Caki2 (cell line): ENCODE results near the gene SNX5. TPM values are rescaled to one million over a fixed set of nuclear protein-coding genes. Genes with fewer than 3 reads are reported as not detected.
"Not testable (repeated sequence)": the region's sequence is repeated elsewhere in the genome, so short reads cannot be mapped to it uniquely, and the experiment has no call there.

Experiments used
- DNase-seq: peaks from one replicate; pipeline ENCODE4 v3.0.0-alpha.2; 2015; ENCODE audit warnings: low read depth
- in situ Hi-C: cut with HindIII; loops from 2 replicates; pipeline ENCODE4 v1.10.0; 2016; ENCODE audit warnings: low sequenced_read_pairs, low pct_unique_long_range_greater_than_20kb, mixed read lengths
- total RNA-seq: library from RNA; depleted of rRNA; stranded (reverse); fragments of >200 nt; shearing (Covaris generic); gene quantifications from 2 replicates; pipeline ENCODE4 v1.2.3, GENCODE V29; 2014; ENCODE audit warnings: low replicate concordance

Gene SNX5
- total RNA-seq, 1 experiment from 2014 or later, result 132 TPM

- in situ Hi-C loops, result no loop called here
- DNase-seq, result no peak
Observed at GRCh38 chr20:17964632-17965031, 4.0 kb downstream of the SNX5 start.

- no peak for DNase-seq
- in situ Hi-C loops, result no loop called here
Observed at GRCh38 chr20:17964073-17964472, 4.5 kb downstream of the SNX5 start.

GRCh38 chr20:17963114-17963897 is 5.3 kb downstream of the SNX5 start:
- in situ Hi-C loops, result no loop called here

GRCh38 chr20:17961587-17961940 is 7.0 kb downstream of the SNX5 start:
- no peak for DNase-seq
- in situ Hi-C loops, result no loop called here

More at GRCh38 chr20:17963114-17963897, 5.3 kb downstream of the SNX5 start:
- DNase-seq, result no peak

- no peak for DNase-seq
- in situ Hi-C loops, result no loop called here
Observed at GRCh38 chr20:17960927-17961586, 7.5 kb downstream of the SNX5 start.

- in situ Hi-C loops, DNase-seq: not testable (repeated sequence)
Observed at GRCh38 chr20:17960400-17960885, 8.2 kb downstream of the SNX5 start.

GRCh38 chr20:17959257-17959627 is 9.4 kb downstream of the SNX5 start:
- in situ Hi-C loops, result no loop called here
- DNase-seq, result no peak

GRCh38 chr20:17958373-17959256 is 10.0 kb downstream of the SNX5 start:
- in situ Hi-C loops, result no loop called here
- DNase-seq, result no peak

- in situ Hi-C loops, result no loop called here
Observed at GRCh38 chr20:17957505-17958363, 10.9 kb downstream of the SNX5 start.

GRCh38 chr20:17956099-17956685 is 12.4 kb downstream of the SNX5 start:
- in situ Hi-C loops, result no loop called here
- DNase-seq, result no peak

More at GRCh38 chr20:17957505-17958363, 10.9 kb downstream of the SNX5 start:
- DNase-seq, result no peak

- DNase-seq, result no peak
- in situ Hi-C loops, result no loop called here
Observed at GRCh38 chr20:17955302-17955701, 13.3 kb downstream of the SNX5 start.

- in situ Hi-C loops, result no loop called here
Observed at GRCh38 chr20:17953935-17954334, 14.7 kb downstream of the SNX5 start.

GRCh38 chr20:17952692-17953684 is 15.6 kb downstream of the SNX5 start:
- DNase-seq, result no peak
- in situ Hi-C loops, result no loop called here

More at GRCh38 chr20:17953935-17954334, 14.7 kb downstream of the SNX5 start:
- DNase-seq, result no peak

- DNase-seq, result no peak
- in situ Hi-C loops, result no loop called here
Observed at GRCh38 chr20:17951323-17951722, 17.3 kb downstream of the SNX5 start.

GRCh38 chr20:17950670-17951069 is 17.9 kb downstream of the SNX5 start:
- in situ Hi-C loops, result no loop called here
- DNase-seq, result no peak

- no peak for DNase-seq
- in situ Hi-C loops, result no loop called here
Observed at GRCh38 chr20:17949899-17950298, 18.7 kb downstream of the SNX5 start.
